ELR (cell line): ENCODE results near the gene CFAP92.

Experiments
- DNase-seq: peaks from one replicate; pipeline ENCODE4 v3.0.0-alpha.2; 2015; ENCODE audit warnings: low read depth

The CFAP92 gene

GRCh38 chr3:129025108-129025507, 31.2 kb upstream of the CFAP92 start:
- DNase-seq, result no peak

- peak; percentile 56 for DNase-seq
Observed at GRCh38 chr3:129023909-129024308, 30.0 kb upstream of the CFAP92 start.

- no peak for DNase-seq
Observed at GRCh38 chr3:129023008-129023358, 29.1 kb upstream of the CFAP92 start.

GRCh38 chr3:129022114-129023007, 28.5 kb upstream of the CFAP92 start:
- no peak for DNase-seq

- peak; percentile 17 for DNase-seq
Observed at GRCh38 chr3:129021140-129021551, 27.3 kb upstream of the CFAP92 start.

- DNase-seq, result no peak
Observed at GRCh38 chr3:129020691-129021090, 26.8 kb upstream of the CFAP92 start.

GRCh38 chr3:129019266-129019665, 25.4 kb upstream of the CFAP92 start:
- DNase-seq, result no peak

GRCh38 chr3:129018751-129019150, 24.9 kb upstream of the CFAP92 start:
- no peak for DNase-seq

- DNase-seq, result no peak
Observed at GRCh38 chr3:129018271-129018670, 24.4 kb upstream of the CFAP92 start.

- DNase-seq, result no peak
Observed at GRCh38 chr3:129017484-129017899, 23.6 kb upstream of the CFAP92 start.

- DNase-seq, result no peak
Observed at GRCh38 chr3:129016720-129017483, 23.0 kb upstream of the CFAP92 start.

- no peak for DNase-seq
Observed at GRCh38 chr3:129016356-129016719, 22.5 kb upstream of the CFAP92 start.

GRCh38 chr3:129015388-129016105, 21.7 kb upstream of the CFAP92 start:
- DNase-seq, result no peak

- DNase-seq, result no peak
Observed at GRCh38 chr3:129014793-129015345, 21.0 kb upstream of the CFAP92 start.

GRCh38 chr3:129014148-129014547, 20.3 kb upstream of the CFAP92 start:
- no peak for DNase-seq

- DNase-seq, result peak; percentile 35
Observed at GRCh38 chr3:129013491-129013891, 19.6 kb upstream of the CFAP92 start.

- DNase-seq, result no peak
Observed at GRCh38 chr3:129010310-129010956, 16.6 kb upstream of the CFAP92 start.

GRCh38 chr3:129009266-129009665, 15.4 kb upstream of the CFAP92 start:
- no peak for DNase-seq

- no peak for DNase-seq
Observed at GRCh38 chr3:129007792-129008191, 13.9 kb upstream of the CFAP92 start.

GRCh38 chr3:129006864-129007263, 13.0 kb upstream of the CFAP92 start:
- no peak for DNase-seq

- DNase-seq, result peak; percentile 30
Observed at GRCh38 chr3:129005526-129006303, 11.8 kb upstream of the CFAP92 start.
